ES-I3 (cell line): Measurements from ENCODE around the gene ALDH1L2.
"Not testable (repeated sequence)": the region's sequence is repeated elsewhere in the genome, so short reads cannot be mapped to it uniquely, and the experiment has no call there.

Source experiments
- H3K36me3 ChIP-seq: 2 replicates; pipeline ENCODE4 v1.6.1; 2013; ENCODE audit warnings: mild to moderate bottlenecking, low read length, control low read depth, moderate library complexity; ENCODE audit not compliant: insufficient read depth
- H3K4me1 ChIP-seq: 2 replicates; pipeline ENCODE4 v1.6.1; 2013; ENCODE audit warnings: mild to moderate bottlenecking, control low read depth, low read length; ENCODE audit not compliant: insufficient read depth
- H3K9ac ChIP-seq: 2 replicates; pipeline ENCODE4 v1.6.1; 2013; ENCODE audit warnings: low read depth, mild to moderate bottlenecking, low read length, moderate library complexity
- H3K9me3 ChIP-seq: 2 replicates; pipeline ENCODE4 v1.6.1; 2013; ENCODE audit warnings: mild to moderate bottlenecking, low read length, moderate library complexity; ENCODE audit not compliant: control insufficient read depth, insufficient read depth

The ALDH1L2 gene

DNA sequence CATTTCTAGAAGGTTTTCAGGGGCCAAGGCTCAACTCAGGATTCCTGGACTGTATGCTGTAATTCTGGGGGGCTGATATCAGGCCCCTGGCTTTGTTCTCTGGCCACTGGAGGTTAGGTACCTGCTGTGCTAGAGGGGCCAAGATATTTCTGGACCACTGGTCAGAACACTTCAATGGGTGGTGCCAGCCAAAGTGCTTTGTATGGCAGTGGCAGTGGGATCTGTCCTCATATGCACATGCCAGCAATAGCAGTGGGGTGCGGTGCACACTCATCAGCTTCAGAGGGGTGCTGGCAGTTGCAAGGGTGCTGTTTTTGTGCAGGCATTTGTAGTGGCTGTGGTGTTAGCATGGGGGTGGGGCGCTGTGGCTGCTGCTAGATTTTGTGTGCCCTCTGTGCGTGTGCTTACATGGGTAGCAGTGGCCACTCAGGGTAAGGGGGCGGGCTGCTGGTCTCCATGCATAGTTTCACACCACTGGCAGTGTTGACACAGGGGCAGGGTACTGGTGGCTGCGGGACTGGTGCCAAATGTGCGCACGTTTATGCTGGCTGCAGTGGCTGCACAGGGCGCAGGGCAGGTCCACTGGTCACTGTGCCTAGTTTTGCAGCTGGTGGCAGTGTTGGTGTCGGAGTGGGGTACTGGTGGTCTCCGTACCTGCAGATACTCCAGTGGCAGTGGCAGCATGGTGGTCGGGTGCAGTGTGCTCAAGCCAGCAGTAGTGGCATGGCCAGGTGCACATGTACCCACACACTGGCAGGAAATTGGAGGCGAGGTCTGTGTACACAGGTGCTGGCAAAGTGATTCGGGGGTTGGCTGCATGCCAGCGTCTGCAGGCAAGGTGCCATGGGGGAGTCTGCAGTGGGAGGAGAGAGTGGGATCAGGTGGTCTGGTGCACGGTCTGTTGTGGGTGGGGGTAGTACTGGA, 85.6 kb downstream of the ALDH1L2 start:
- H3K36me3 ChIP-seq = peaks cover 32% of the 10 kb centered on the region

DNA sequence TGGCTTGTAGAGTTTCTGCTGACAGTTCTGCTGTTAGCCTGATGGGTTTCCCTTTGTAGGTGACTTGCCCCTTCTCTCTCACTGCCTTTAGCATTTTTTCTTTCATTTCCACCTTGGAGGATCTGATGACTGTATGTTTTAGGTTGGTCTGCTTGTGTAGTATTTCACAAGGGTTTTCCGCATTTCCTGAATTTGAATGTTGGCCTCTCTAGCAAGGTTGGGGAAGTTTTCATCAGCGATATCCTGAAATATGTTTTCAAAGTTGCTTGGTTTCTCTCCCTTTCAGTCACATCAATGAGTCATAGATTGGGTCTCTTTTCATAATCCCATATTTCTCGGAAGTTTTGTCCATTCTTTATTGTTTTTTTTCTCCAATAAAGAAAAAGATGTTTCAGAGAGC, 86.7 kb downstream of the ALDH1L2 start:
- Histone ChIP-seq H3K9ac (no peak overlapping the region), H3K36me3 (peaks cover 40% of the 10 kb centered on the region), H3K9me3 (0 out of 2 replicates have a peak, but pooled peaks cover 4% of the 10 kb centered on the region), H3K4me1 (no peaks in the 10 kb centered on the region)

More for the DNA sequence above, 85.6 kb downstream of the ALDH1L2 start:
- H3K4me1 ChIP-seq = no peaks in the 10 kb centered on the region
- no peak overlapping the region for H3K9ac ChIP-seq
- H3K9me3 ChIP-seq = 0 out of 2 replicates have a peak, but pooled peaks cover 4% of the 10 kb centered on the region

DNA sequence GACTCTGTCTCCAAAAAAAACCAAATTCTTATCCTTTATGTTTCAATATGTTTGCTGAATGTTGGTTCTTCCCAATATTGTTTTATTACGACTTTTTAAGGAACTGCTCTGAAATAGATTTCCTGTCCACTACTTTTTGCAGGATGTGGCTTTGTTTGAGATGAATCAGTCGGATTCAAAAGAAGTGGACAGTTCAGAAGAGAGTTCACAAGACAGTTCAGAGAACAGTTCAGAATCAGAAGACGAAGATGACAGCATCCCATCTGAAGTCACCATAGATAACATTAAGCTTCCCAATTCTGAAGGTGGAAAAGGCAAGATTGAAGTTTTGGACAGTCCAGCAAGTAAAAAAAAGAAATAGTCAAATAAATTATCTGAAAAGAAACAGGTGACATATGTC, 89.9 kb downstream of the ALDH1L2 start:
- peaks cover 27% of the 10 kb centered on the region for H3K36me3 ChIP-seq
- no peak overlapping the region for H3K9ac ChIP-seq
- H3K9me3 ChIP-seq = no peaks in the 10 kb centered on the region
- H3K4me1 ChIP-seq = no peaks in the 10 kb centered on the region

DNA sequence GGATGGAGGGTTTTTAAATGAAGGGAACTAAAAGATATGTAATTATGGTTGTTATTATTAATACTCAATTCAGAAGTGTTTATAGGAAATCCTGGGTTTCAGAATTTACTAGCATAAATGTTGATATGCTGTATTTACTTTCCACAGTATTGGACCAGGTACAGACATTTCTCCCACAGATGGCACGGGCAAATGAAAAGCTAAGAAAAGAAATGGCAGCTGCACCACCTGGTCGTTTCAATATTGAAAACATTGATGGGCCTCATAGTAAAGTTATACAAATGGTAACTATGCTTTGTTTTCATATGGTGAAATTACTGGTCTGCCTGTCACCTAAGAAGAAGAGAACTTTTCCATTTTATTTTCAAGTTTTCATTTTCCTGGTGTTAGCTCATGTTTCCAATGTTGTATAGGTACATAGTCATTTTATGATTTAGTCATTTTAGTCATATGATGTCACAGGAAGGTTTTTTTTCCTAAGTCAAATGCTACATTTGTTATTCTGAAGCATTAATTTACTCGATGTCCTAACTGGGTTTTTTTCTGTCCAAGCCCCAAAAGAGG, 92.6 kb downstream of the ALDH1L2 start:
- Histone ChIP-seq H3K9ac (no peak overlapping the region), H3K36me3 (peaks cover 22% of the 10 kb centered on the region), H3K4me1 (no peaks in the 10 kb centered on the region), H3K9me3 (no peaks in the 10 kb centered on the region)

DNA sequence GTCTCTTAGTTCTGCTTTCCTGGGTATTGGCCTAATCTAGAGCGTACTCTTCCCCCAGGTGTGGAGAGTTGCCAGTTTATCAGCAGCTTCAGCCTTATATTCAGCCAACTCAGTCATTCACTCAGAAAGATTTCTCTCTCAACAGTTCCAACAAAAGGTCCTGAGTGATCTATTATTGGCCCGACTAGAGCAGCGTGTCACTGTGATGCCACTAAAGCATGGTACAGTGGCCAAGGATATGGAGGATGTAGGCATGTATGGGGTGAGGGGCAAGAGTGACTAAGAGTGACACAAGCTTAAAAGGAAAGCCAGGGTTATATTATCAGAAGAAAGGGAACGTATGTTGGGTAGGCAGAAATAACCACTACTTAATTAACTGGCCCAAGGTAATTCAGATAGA, 93.3 kb downstream of the ALDH1L2 start:
- H3K4me1 ChIP-seq = no peaks in the 10 kb centered on the region
- H3K9ac ChIP-seq = no peak overlapping the region
- peaks cover 22% of the 10 kb centered on the region for H3K36me3 ChIP-seq
- no peaks in the 10 kb centered on the region for H3K9me3 ChIP-seq

DNA sequence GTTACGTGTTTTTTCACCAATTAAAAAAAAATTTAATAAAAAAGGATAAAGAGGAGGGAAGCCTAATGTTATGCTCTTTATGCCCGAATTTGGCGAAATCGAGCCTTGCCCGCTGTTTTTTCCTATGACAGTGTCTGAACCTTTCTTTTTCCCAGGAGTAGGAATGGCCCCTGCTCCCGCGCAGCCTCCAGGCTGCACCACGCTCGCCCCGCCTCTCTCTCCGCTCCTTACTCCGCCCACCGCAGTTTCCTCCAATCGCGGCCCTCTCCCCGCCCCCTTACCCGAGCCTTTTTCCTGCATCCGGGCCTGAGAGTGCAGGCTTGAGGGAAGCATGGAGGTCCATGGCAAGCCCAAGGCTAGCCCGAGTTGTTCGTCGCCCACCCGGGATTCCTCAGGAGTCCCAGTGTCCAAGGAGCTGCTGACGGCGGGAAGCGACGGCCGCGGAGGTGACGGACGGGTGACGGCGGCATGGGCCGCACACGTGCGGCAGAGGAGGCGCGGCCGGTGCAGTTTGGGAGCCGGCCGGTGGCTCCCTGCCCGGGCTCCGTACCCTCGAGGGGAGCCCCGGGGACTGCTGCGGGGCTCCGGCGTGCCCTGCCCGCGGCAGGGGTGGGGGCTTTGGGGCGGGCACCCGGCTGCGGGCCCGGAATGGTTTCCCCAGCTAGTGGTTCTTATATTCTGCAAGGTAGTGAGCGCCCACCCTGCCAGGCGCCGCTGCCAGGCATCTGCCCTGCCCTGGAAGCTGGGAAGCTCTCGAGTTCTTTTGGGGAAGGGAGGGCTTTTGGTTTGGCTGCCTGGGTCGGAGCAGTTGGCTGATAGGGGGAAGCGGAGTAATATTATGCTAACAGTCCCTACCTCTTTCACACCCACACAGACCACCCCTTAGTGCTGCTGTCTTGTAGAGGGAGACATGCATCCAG, 98.0 kb downstream of the ALDH1L2 start, which contains the start of gene NOPCHAP1:
NOPCHAP1 (plus strand) TSS at position 295 of the 920 bp plus-strand sequence; CDS start at position 332, 37 bp downstream.
- Histone ChIP-seq H3K9me3 (no peaks in the 10 kb centered on the region), H3K4me1 (no peaks in the 10 kb centered on the region), H3K9ac (peak within 1 kb of the TSS; percentile 98), H3K36me3 (peaks cover 5% of the 10 kb centered on the region; the same call in 1 of the 2 replicates)

DNA sequence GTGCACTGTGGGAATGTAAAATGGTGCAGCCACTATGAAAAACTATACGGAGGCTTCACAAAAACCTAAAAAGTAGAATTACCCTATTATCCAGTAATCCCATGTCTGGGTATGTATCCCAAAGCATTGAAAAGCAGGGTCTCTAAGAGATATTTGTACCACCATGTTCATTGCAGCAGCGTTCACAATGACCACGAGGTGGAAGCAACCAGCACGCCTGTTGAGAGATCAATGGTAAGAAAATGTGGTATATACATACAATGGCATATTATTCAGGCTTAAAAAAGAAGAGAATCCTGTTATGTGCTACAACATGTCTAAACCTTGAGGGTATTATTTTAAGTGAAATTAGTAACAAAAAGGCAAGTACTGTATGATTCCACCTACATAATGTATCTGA, 99.1 kb downstream of the ALDH1L2 start:
- H3K9me3 ChIP-seq = no peaks in the 10 kb centered on the region
- no peaks in the 10 kb centered on the region for H3K4me1 ChIP-seq
- H3K9ac ChIP-seq = no peak overlapping the region
- H3K36me3 ChIP-seq = no peaks in the 10 kb centered on the region

DNA sequence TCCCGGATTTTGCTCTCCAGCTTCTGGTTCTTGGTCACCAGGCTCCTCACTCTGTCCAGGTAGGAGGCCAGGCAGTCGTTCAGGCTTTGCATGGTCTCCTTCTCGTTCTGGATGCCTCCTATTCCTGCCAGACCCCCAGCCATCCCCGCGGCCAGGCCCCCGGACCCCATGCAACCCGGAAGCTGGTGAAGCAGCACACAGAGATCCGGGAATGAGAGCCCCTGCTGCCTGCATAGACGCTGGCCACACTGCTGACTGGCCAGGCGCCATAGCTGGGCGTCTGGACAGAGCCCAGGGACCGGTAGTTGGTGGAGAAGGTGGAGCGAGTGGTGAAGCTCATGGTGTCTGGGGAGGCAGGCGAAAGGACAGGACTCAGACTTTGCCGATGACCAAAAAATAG, 106.6 kb downstream of the ALDH1L2 start:
- H3K4me1 ChIP-seq, H3K9ac ChIP-seq, H3K36me3 ChIP-seq, H3K9me3 ChIP-seq: not testable (repeated sequence)

DNA sequence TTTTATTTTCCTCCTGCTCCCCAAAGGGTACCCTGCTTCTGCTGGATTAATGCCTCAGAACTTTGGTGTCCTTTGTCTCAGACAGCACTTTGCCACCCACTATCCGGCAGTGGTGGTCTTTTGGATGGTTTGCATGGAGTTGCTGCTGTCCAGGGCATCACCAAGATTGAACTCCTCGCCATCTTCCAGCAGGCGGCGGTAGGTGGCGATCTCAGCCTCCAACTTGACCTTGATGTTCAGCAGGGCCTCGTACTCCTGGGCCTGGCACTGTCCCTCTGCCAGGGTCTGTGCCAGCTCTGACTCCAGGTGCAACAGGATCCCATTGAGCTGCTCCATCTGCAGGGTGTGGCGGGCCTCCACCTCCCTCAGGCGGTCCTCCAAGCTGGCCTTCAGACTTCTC, 107.6 kb downstream of the ALDH1L2 start:
- H3K4me1 ChIP-seq = no peaks in the 10 kb centered on the region
- no peaks in the 10 kb centered on the region for H3K36me3 ChIP-seq
- H3K9ac ChIP-seq = no peak overlapping the region
- H3K9me3 ChIP-seq = no peaks in the 10 kb centered on the region

DNA sequence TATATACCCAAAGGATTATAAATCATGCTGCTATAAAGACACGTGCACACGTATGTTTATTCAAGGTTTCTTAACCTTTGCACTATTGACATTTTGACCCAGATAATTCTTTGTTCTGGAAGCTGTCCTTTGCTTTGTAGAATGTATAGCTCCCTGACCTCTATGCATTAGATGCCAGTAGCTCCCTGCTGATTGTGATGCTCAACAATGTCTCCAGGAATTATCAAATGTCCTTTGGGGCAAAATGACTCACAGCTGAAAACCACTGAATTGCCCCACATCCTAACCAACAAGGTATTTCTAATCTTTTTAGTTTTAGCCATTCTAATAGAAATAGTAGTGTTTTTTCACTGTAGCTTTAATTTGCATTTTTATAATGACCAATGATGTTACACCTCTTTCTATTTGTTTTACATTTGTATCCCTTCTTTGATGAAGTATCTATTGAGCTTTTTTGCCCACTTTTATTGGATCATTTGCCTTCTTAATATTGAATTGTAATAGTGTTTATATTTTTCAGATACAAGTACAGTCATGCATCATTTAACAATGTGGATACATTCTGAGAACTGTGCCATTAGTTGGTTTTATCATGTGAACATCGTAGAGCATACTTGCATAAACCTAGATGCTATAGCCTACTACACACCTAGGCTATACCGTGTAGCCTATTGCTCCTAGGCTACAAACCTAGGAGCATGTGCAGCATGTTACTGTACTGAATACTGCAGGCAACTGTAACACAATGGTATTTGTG, 108.5 kb downstream of the ALDH1L2 start:
- Histone ChIP-seq H3K4me1 (no peaks in the 10 kb centered on the region), H3K9me3 (no peaks in the 10 kb centered on the region), H3K9ac (no peak overlapping the region), H3K36me3 (no peaks in the 10 kb centered on the region)

DNA sequence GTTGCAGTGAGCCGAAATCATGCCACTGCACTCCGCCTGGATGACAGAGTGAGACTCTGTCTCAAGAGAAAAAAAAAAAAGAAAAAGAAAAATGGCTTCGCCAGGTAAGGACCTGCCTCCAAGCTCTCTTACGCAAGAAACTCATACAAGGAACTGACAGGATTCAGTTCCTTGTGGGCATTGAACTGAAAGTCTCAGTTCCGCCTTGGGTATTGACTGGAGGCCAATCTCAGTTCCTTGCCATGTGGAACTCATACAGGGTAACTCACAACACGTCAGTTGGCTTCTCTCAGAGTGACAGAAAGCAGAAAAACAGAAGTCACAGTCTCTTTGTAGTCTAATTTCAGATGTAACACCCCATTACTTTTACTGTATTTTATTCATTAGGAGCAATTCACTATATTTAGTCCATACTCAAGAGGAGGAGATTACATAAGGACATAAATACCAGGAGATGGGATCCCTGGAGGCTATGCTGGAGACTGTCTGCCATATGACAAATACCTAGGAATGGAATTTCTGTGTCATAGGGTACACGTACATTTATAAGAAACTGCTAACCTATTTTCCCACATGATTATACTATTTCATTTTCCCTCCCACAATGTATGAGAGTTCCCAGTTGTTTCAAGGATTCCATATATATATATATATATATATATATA, 109.5 kb downstream of the ALDH1L2 start:
- Histone ChIP-seq H3K36me3 (no peaks in the 10 kb centered on the region), H3K9ac (no peak overlapping the region), H3K4me1 (no peaks in the 10 kb centered on the region), H3K9me3 (no peaks in the 10 kb centered on the region)

DNA sequence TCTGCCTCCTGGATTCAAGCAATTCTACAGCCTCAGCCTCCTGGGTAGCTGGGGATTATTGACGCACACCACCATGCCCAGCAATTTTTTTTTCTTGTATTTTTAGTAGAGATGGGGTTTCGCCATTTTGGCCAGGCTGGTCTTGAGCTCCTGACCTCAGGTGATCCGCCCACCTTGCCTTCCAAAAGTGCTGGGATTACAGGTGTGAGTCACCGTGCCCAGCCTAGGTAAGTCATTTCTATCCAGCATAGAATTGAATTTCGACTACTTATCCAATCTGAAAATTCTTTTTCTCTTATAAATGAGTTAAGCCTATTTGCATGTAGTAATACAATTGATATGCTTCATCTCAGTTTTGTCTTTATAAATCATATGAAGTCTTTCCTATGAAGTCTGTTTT, 111.0 kb downstream of the ALDH1L2 start:
- H3K4me1 ChIP-seq = no peaks in the 10 kb centered on the region
- no peak overlapping the region for H3K9ac ChIP-seq
- no peaks in the 10 kb centered on the region for H3K9me3 ChIP-seq
- H3K36me3 ChIP-seq = no peaks in the 10 kb centered on the region

DNA sequence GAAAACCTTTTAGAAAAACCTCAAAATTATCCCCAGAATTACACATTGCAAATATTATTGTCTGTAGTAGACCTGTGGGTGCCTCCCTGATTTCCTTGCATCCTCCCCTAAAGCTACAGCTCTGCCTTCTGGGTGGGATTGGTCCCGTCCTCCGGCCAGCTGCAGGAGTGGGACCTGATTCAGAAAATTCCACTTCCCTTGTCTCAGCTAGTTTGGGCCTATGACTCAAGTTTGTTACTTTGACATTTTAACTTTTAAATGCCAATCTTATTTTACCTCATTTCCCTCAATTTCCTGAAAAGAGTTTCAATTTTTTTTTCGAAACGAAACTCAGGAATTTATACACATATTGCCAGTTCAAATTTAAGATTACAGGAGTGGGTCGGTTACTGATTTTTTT, 113.0 kb downstream of the ALDH1L2 start:
- Histone ChIP-seq H3K4me1 (no peaks in the 10 kb centered on the region), H3K9me3 (no peaks in the 10 kb centered on the region), H3K9ac (no peak overlapping the region), H3K36me3 (no peaks in the 10 kb centered on the region)
